ENCODE results near the gene HIPK2. TPM values are rescaled to one million over a fixed set of nuclear protein-coding genes. Genes with fewer than 3 reads are reported as not detected.

The HIPK2 gene
- polyA plus RNA-seq, 2 of the 4 experiments (the other 2 are of a cell fraction): 11.3 to 12.1 TPM

GRCh38 chr7:139525239-139525638, 252.6 kb downstream of the HIPK2 start (continued):
- TF ChIP-seq TFCP2L1 (CRISPR knock-in tag; IDR thresholded peaks at IDR 0.05) (no peak), FOSB (CRISPR knock-in tag; IDR thresholded peaks at IDR 0.05) (no peak), ZNF302 (CRISPR knock-in tag; IDR thresholded peaks at IDR 0.05) (no peak), HES2 (IDR thresholded peaks at IDR 0.05) (no peak), RCOR1 (IDR thresholded peaks at IDR 0.05; ENCODE audit: low read depth, low read length) (no peak), BHLHE40 (IDR thresholded peaks at IDR 0.05; ENCODE audit: low read depth, low read length) (no peak), JUN (IDR thresholded peaks at IDR 0.05) (no peak), SREBF2 (IDR thresholded peaks at IDR 0.05) (no peak), NR3C1 (IDR thresholded peaks at IDR 0.05) (no peak)

DNA sequence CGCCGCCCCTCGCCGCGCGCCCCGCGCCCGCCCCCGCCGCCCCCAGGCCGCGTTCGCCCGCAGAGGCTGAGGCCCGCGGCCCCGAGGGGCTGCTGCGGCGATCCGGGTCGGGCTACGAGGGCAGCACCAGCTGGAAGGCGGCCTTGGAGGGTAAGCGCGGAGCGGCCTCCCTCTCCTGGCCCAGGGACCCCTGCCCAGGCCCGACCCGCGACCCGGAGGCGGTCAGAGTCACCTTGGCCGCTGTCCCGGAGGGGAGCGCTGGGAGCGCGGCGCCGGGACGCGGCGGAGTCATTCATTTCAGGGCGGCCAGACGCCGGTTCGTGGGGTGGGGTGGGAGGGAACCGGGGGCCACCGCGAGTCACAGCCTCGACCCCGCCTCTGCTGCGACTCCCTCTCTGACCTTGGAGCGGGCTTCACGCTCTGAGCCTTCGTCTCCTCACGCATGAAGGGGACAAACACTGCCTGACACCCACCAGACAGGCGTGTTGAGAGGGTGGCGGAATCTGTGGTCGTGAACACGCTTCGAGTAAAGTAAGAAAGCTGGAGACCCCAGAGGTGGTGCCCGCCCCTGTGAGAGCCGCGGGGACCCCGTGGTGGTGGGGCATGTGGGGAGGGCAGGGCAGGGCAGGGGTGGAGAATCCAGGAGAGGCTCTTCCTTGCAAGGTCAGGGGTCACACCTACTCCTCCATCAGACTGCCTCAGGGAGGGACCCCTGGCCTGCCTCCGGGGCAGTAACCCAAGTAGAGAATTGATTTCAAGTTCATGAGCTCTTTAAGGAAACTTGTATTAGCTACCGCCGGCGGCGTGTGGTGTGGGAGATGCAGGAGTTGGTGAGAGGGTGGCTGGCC, 253.6 kb downstream of the HIPK2 start:
- FAIRE-seq (no peak), ATAC-seq (no peak), DNase-seq (ENCODE audit: low read depth in 1 of 2, low spot score in 1 of 2) (no peak)
- CTCF ChIA-PET: interaction anchor here (1.2 kb wide), 1 partner anchor 23 kb away, joined by 3 read pairs; no protein-coding TSS in a partner anchor
- POLR2A ChIA-PET: no interaction called here
- WGBS (ENCODE audit: missing lambda C conversion rate): 81% methylated on average over 37 of the region's 70 CpGs
- TF ChIP-seq, protein P1, sequence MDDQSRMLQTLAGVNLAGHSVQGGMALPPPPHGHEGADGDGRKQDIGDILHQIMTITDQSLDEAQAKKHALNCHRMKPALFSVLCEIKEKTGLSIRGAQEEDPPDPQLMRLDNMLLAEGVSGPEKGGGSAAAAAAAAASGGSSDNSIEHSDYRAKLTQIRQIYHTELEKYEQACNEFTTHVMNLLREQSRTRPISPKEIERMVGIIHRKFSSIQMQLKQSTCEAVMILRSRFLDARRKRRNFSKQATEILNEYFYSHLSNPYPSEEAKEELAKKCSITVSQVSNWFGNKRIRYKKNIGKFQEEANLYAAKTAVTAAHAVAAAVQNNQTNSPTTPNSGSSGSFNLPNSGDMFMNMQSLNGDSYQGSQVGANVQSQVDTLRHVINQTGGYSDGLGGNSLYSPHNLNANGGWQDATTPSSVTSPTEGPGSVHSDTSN (IDR thresholded peaks at IDR 0.05): no peak
- no peak for TF ChIP-seq KDM1A (IDR thresholded peaks at IDR 0.05; ENCODE audit: low read depth)
- no peak for TF ChIP-seq HEYL (CRISPR knock-in tag; IDR thresholded peaks at IDR 0.05)
- no peak for TF ChIP-seq FOXS1 (CRISPR knock-in tag; IDR thresholded peaks at IDR 0.05)
- no peak for TF ChIP-seq CHD4 (IDR thresholded peaks at IDR 0.05; ENCODE audit: borderline replicate concordance)
- no peak for TF ChIP-seq NPAS2 (CRISPR knock-in tag; IDR thresholded peaks at IDR 0.05; ENCODE audit: borderline replicate concordance)
- Histone ChIP-seq H3K4me1 (no peaks in the 10 kb centered on the region), H3K27ac (peak overlapping the region in 1 of 2 experiments; percentile 80; a peak in 2 of 6 replicates), H3K4me2 (peak overlapping the region; percentile 95; the same call in 2 of the 3 replicates), H3K9me3 (no peaks in the 10 kb centered on the region), H3K4me3 (no peak overlapping the region; the same call in 2 of the 3 replicates)

GRCh38 chr7:139523199-139523941, 254.4 kb downstream of the HIPK2 start, which contains the start of gene CLEC2L:
Gene CLEC2L, plus strand, starts transcription at chr7:139523685. Its CDS starts 243 bp downstream, at chr7:139523928.
- POLR2A ChIA-PET: no interaction called here
- CTCF ChIA-PET: no interaction called here
- 16% methylated on average over 14 of the region's 75 CpGs for WGBS (ENCODE audit: missing lambda C conversion rate)
- H3K9me3 ChIP-seq: no peaks in the 10 kb centered on the region
- peak within 1 kb of the TSS in 1 of 2 experiments; percentile 80; a peak in 3 of 6 replicates for H3K27ac ChIP-seq
- DNase-seq (ENCODE audit: low read depth in 1 of 2, low spot score in 1 of 2) (peak in 1 of 2 experiments; percentile 25), ATAC-seq (peak; percentile 68 to 85), FAIRE-seq (no peak)
- peak within 1 kb of the TSS; percentile 47 for H3K4me3 ChIP-seq
- TF ChIP-seq, protein P1 (IDR thresholded peaks at IDR 0.05): no peak
- TF ChIP-seq MYC (IDR thresholded peaks at IDR 0.05; ENCODE audit: borderline replicate concordance, low read length) (no peak), FOXS1 (CRISPR knock-in tag; IDR thresholded peaks at IDR 0.05) (no peak), GATA3 (IDR thresholded peaks at IDR 0.05; ENCODE audit: borderline replicate concordance) (no peak), FOSB (CRISPR knock-in tag; IDR thresholded peaks at IDR 0.05) (no peak), CBX2 (IDR thresholded peaks at IDR 0.05; ENCODE audit: borderline replicate concordance, low read depth) (no peak), CTCF (IDR thresholded peaks at IDR 0.05) (no peak), CBX8 (IDR thresholded peaks at IDR 0.05) (no peak), NFE2L2 (conservative IDR thresholded peaks at IDR 0.05; ENCODE audit: low read length) (no peak), ATOH8 (CRISPR knock-in tag; IDR thresholded peaks at IDR 0.05; ENCODE audit: low read depth) (no peak), EP300 (IDR thresholded peaks at IDR 0.05) (no peak)
- no peaks in the 10 kb centered on the region for H3K4me1 ChIP-seq
- peak within 1 kb of the TSS; percentile 95 for H3K4me2 ChIP-seq

Data from A549 (cell line).